GF-D8 (cell line): ENCODE data around the gene TRMT112.

Experiments
- DNase-seq: peaks from one replicate; lab custom pipeline; 2025; lab: John Stamatoyannopoulos, UW

Gene TRMT112

GRCh38 chr11:64269540-64270220, 47.7 kb downstream of the TRMT112 start:
- peak; percentile 97 for DNase-seq

- DNase-seq: peak; percentile 58
Observed at GRCh38 chr11:64268893-64269539, 48.3 kb downstream of the TRMT112 start.

GRCh38 chr11:64268025-64268892, 49.1 kb downstream of the TRMT112 start:
- peak; percentile 53 for DNase-seq

- DNase-seq: no peak
Observed at GRCh38 chr11:64267207-64267945, 50.0 kb downstream of the TRMT112 start.
